ENCODE data around the gene ANGEL2.
A peak's percentile ranks its signal among the peaks of the same experiment; 100 is the strongest.

ANGEL2 gene, protein sequence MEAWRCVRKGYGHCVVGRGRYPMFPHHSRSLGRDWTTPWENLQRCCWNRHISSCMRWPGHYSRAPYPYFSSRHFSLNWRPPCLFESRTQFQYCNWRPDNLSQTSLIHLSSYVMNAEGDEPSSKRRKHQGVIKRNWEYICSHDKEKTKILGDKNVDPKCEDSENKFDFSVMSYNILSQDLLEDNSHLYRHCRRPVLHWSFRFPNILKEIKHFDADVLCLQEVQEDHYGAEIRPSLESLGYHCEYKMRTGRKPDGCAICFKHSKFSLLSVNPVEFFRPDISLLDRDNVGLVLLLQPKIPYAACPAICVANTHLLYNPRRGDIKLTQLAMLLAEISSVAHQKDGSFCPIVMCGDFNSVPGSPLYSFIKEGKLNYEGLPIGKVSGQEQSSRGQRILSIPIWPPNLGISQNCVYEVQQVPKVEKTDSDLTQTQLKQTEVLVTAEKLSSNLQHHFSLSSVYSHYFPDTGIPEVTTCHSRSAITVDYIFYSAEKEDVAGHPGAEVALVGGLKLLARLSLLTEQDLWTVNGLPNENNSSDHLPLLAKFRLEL

DNA sequence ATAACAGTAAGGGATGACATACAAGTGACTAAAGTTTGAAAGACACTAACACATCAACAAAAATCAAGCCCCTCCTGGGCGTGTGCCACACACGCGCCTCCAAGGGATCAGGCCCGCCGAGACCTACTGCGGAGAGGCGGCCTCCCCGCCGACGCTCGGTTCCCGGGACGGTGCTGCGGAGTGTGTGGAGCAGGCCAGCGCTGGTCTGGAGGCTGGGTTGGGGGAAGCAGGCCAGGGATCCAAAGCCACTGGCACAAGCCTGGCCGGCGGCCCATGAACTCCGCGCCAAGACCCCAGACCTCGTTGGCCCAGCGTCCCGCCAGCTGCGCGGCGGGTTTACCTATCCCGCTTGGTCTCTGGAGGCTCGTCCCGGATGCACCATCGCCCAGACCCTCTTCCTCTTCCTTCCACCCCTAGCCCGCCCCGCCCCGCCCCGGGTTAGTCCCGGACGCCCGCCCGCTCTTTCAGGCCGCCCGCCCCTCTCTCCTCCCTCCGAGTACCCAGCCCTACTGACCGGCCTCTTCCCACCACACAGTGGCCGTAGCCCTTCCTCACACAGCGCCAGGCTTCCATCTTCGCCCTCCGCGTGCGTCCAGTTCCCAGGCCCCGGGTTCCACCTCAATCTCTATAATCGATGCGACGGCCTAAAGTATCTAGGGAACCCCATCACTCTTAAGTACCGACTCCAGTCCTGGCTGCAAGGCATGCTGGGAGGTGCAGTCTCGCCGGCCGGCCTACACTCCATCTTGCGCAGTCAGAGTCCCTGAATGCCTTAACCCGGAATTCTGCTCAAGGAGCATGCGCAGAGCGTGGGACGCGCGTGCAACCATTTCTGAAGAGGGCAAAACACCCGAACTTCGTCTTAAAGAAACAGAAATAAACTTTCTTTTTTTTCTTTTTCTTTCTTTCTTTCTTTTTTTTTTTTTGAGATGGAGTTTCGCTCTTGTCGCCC, at the start of gene ANGEL2:
ANGEL2 (minus strand) TSS at position 769 of the 952 bp plus-strand sequence; CDS start at position 573, 196 bp downstream.
- H3K9me3 ChIP-seq (ENCODE audit: control insufficient read depth, low read depth, low read length) = no peaks in the 10 kb centered on the region
- H3K27me3 ChIP-seq (ENCODE audit: control insufficient read depth, insufficient read depth, low read length) = no peaks in the 10 kb centered on the region
- peaks cover 23% of the 10 kb centered on the region for H3K36me3 ChIP-seq (ENCODE audit: control insufficient read depth, low read depth, low read length)

DNA sequence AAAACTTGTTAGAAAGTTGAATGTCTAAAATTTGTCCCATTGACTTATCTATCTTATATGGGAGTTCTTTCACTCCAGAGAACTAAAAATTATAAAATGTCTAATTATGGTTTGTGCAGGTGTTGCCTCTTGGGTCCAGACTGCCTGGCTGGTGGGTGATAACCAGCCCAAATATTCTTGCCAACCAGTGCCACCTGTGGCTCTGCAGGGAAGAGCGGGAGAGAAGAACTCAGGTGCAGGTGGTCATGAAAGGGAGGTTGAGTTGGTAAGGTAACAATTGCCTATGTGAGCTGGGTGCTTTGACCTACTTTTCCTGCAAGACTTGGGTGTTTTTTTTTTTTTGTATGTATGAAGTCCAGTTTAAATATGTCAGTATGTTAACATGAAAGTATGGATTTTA, 45.6 kb upstream of the ANGEL2 start:
- no peaks in the 10 kb centered on the region for H3K36me3 ChIP-seq (ENCODE audit: control insufficient read depth, low read depth, low read length)
- peaks cover 10% of the 10 kb centered on the region for H3K4me1 ChIP-seq (ENCODE audit: control insufficient read depth, low read depth, low read length)
- H3K9me3 ChIP-seq (ENCODE audit: control insufficient read depth, low read depth, low read length) = peaks cover 5% of the 10 kb centered on the region
- H3K27ac ChIP-seq (ENCODE audit: low read length) = no peak overlapping the region
- no peak overlapping the region for H3K9ac ChIP-seq (ENCODE audit: low read length)
- no peaks in the 10 kb centered on the region for H3K27me3 ChIP-seq (ENCODE audit: control insufficient read depth, insufficient read depth, low read length)
- H3K4me3 ChIP-seq (ENCODE audit: low read length) = no peak overlapping the region

More for the DNA sequence above, at the start of gene ANGEL2:
- peak within 1 kb of the TSS; percentile 30 for H3K27ac ChIP-seq (ENCODE audit: low read length)
- H3K4me1 ChIP-seq (ENCODE audit: control insufficient read depth, low read depth, low read length) = peaks cover 4% of the 10 kb centered on the region
- peak within 1 kb of the TSS; percentile 91 for H3K4me3 ChIP-seq (ENCODE audit: low read length)
- peak within 1 kb of the TSS; percentile 86 for H3K9ac ChIP-seq (ENCODE audit: low read length)

DNA sequence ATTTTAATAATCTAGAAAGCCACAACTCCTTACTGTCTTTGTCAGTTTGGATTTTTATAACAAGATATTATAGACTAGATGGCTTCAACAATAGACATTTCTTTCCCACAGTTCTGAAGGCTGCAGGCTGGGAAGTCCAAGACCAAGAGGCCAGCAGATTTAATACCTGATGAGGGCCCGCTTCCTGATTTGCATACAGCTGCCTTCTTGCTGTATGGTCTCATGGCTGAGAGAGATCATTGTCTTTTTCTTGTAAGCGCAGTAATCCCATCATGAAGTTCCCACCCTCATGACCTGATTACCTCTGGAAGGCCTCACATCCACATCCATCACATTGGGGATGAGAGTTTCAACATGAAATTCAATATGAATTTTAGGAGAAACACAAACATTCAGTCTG, 45.2 kb upstream of the ANGEL2 start:
- H3K9ac ChIP-seq (ENCODE audit: low read length) = no peak overlapping the region
- H3K27ac ChIP-seq (ENCODE audit: low read length) = no peak overlapping the region
- no peaks in the 10 kb centered on the region for H3K36me3 ChIP-seq (ENCODE audit: control insufficient read depth, low read depth, low read length)
- peaks cover 6% of the 10 kb centered on the region for H3K4me1 ChIP-seq (ENCODE audit: control insufficient read depth, low read depth, low read length)
- no peaks in the 10 kb centered on the region for H3K27me3 ChIP-seq (ENCODE audit: control insufficient read depth, insufficient read depth, low read length)
- H3K9me3 ChIP-seq (ENCODE audit: control insufficient read depth, low read depth, low read length) = peaks cover 5% of the 10 kb centered on the region
- no peak overlapping the region for H3K4me3 ChIP-seq (ENCODE audit: low read length)

DNA sequence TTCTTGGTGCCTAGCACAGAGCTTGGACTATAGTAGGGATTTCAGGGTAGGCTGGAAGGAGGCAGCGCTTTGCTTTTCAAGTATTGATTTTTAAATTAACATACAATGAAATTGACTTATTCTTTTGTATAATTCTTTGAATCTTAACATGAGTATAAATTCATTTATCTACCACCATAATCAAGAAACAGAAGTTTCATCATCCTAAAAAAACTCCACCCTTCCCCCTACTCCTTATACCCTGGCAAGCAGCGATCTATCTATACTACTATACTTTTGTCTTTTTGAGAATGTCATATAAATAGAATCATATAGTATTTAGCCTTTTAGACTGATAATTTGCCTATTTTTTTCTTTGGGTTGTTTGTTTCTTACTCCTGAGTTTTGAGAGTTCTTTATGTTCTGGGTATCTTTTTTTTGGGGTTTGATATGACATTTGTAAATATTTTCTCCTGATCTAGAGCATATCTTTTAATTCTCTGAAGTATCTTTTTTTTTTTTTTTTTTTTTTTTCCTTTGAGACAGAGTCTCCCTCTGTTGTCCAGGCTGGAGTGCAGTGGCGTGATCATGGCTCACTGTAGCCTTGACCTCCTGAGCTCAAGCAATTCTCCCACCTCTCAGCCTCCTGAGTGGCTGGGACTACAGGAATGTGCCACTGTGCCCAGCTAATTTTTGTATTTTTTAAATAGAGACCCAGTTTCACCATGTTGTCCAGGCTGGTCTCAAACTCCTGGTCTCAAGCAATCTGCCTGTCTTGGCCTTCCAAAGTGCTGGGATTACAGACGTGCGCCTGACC, 41.8 kb upstream of the ANGEL2 start:
- H3K4me1 ChIP-seq (ENCODE audit: control insufficient read depth, low read depth, low read length) = no peaks in the 10 kb centered on the region
- no peaks in the 10 kb centered on the region for H3K36me3 ChIP-seq (ENCODE audit: control insufficient read depth, low read depth, low read length)
- peaks cover 5% of the 10 kb centered on the region for H3K9me3 ChIP-seq (ENCODE audit: control insufficient read depth, low read depth, low read length)
- no peak overlapping the region for H3K27ac ChIP-seq (ENCODE audit: low read length)
- H3K4me3 ChIP-seq (ENCODE audit: low read length) = no peak overlapping the region
- H3K27me3 ChIP-seq (ENCODE audit: control insufficient read depth, insufficient read depth, low read length) = no peaks in the 10 kb centered on the region
- H3K9ac ChIP-seq (ENCODE audit: low read length) = no peak overlapping the region

DNA sequence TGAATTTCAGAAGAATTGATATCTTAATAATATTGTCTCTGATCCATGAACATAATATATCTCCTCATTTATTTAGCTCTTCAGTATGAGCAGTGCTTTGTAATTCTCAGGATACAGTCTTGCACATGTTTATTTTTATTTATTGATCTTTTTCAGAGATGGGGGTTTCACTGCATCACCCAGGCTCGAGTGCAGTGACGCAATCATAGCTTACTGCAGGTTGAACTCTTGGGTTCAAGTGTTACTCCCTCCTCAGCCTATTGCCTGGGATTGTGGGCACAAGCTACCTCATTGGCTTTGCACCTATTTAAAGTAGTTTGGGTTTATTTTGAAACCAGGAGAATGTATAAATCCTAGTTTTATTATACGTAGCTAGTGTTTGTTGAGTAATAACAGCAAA, 40.1 kb upstream of the ANGEL2 start:
- Histone ChIP-seq H3K4me3 (ENCODE audit: low read length) (no peak overlapping the region), H3K9ac (ENCODE audit: low read length) (no peak overlapping the region), H3K27ac (ENCODE audit: low read length) (no peak overlapping the region), H3K27me3 (ENCODE audit: control insufficient read depth, insufficient read depth, low read length) (no peaks in the 10 kb centered on the region), H3K4me1 (ENCODE audit: control insufficient read depth, low read depth, low read length) (peaks cover 2% of the 10 kb centered on the region), H3K36me3 (ENCODE audit: control insufficient read depth, low read depth, low read length) (no peaks in the 10 kb centered on the region), H3K9me3 (ENCODE audit: control insufficient read depth, low read depth, low read length) (peaks cover 5% of the 10 kb centered on the region)

DNA sequence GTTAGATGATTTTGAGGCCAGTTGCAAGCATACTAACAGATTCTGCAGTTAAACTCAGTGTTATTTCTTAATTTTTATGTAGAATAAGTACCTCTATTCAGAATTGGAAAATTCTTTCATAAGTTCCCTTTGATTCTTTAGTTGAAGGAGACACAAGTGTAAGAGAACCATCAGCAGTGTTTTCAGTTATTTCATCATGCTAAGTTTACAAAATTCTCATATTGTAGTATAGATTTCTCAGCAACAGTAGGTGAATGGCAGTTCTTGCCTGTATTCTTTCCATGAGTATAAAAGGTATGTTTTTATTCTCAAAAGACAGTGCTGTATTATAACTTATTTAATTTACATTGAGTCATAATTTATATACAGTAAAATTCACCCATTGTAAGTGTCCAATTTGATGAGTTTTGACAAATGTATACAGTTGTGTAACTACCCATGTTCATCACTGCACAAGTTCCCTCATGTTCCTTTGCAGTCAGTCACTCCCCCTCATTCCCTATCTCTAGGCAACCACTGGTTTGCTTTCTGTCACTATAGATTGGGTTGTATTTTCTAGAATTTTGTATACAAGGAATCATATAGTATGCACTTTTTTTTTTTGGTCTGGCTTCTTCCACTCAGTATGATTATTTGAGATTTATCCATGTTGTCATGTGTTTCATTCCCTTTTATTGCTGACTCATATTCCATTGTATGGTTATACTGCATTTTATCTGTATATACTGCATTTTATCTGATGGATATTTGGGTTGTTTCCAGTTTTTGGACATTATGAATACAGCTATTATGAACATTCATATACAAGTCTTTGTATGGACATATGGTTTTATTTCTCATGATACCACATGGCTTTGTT, 39.3 kb upstream of the ANGEL2 start:
- Histone ChIP-seq H3K36me3 (ENCODE audit: control insufficient read depth, low read depth, low read length) (no peaks in the 10 kb centered on the region), H3K27ac (ENCODE audit: low read length) (no peak overlapping the region), H3K4me1 (ENCODE audit: control insufficient read depth, low read depth, low read length) (peaks cover 6% of the 10 kb centered on the region), H3K4me3 (ENCODE audit: low read length) (no peak overlapping the region), H3K9ac (ENCODE audit: low read length) (no peak overlapping the region), H3K27me3 (ENCODE audit: control insufficient read depth, insufficient read depth, low read length) (no peaks in the 10 kb centered on the region), H3K9me3 (ENCODE audit: control insufficient read depth, low read depth, low read length) (peaks cover 5% of the 10 kb centered on the region)

DNA sequence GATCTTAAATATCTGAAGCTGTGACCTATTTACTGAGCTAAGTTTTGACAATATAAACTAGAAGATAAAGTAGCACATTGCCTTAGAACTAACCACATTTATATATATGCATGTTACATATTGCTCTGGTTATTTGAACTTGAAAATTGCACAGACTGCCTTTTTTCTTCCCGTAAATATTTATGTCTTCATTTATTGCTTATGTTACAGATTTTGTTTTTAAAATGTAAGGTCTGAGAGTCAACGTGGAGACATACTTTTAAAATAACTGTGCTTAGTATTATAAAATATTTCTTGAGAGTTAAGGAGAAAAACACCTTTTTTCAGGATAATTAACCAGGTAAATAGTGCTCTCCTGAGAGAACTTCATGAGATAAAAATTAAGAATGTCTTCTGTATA, 38.5 kb upstream of the ANGEL2 start:
- no peak overlapping the region for H3K27ac ChIP-seq (ENCODE audit: low read length)
- H3K4me3 ChIP-seq (ENCODE audit: low read length) = no peak overlapping the region
- peaks cover 9% of the 10 kb centered on the region for H3K4me1 ChIP-seq (ENCODE audit: control insufficient read depth, low read depth, low read length)
- no peak overlapping the region for H3K9ac ChIP-seq (ENCODE audit: low read length)
- no peaks in the 10 kb centered on the region for H3K36me3 ChIP-seq (ENCODE audit: control insufficient read depth, low read depth, low read length)
- H3K27me3 ChIP-seq (ENCODE audit: control insufficient read depth, insufficient read depth, low read length) = no peaks in the 10 kb centered on the region
- peaks cover 5% of the 10 kb centered on the region for H3K9me3 ChIP-seq (ENCODE audit: control insufficient read depth, low read depth, low read length)

DNA sequence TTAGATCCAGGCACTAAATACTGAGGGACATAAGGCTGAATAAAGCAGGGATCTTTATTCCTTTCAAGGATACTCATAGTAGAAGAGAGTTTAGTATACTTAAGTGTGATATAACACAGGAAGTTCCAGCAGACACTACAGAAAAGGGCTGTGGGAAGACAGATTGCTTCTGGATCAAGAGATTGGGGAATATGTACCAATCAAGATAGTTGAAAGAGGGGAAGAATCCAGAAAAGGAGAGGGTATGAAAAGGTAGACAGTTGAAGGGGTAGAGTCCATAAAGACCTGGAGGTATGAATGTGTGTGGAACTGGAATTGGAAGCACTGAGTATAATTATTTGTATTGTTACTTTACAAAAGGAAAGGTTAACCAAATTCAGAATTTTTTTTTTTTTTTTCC, 37.8 kb upstream of the ANGEL2 start:
- Histone ChIP-seq H3K27me3 (ENCODE audit: control insufficient read depth, insufficient read depth, low read length) (no peaks in the 10 kb centered on the region), H3K27ac (ENCODE audit: low read length) (no peak overlapping the region), H3K9ac (ENCODE audit: low read length) (no peak overlapping the region), H3K9me3 (ENCODE audit: control insufficient read depth, low read depth, low read length) (no peaks in the 10 kb centered on the region), H3K4me3 (ENCODE audit: low read length) (no peak overlapping the region), H3K4me1 (ENCODE audit: control insufficient read depth, low read depth, low read length) (peaks cover 13% of the 10 kb centered on the region), H3K36me3 (ENCODE audit: control insufficient read depth, low read depth, low read length) (no peaks in the 10 kb centered on the region)

DNA sequence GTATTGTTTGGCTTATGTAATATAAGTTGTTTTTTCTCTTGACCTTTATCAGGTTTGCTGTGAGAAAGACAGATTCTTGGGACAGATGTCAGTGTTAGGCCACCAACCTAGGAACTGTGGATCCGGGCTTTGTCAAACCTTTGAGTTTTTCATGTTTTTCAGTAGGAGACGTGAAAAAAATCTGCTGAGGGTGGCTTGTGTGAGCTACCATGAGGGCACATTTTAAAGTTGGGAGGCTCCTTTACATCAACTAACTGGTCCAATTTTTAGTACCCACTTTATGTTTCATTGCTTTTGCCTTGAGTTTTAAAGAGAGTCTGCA, 36.2 kb upstream of the ANGEL2 start:
- Histone ChIP-seq H3K9ac (ENCODE audit: low read length) (peak overlapping the region; percentile 47), H3K4me1 (ENCODE audit: control insufficient read depth, low read depth, low read length) (peaks cover 13% of the 10 kb centered on the region), H3K4me3 (ENCODE audit: low read length) (peak overlapping the region; percentile 88), H3K27me3 (ENCODE audit: control insufficient read depth, insufficient read depth, low read length) (no peaks in the 10 kb centered on the region), H3K27ac (ENCODE audit: low read length) (no peak overlapping the region), H3K9me3 (ENCODE audit: control insufficient read depth, low read depth, low read length) (no peaks in the 10 kb centered on the region), H3K36me3 (ENCODE audit: control insufficient read depth, low read depth, low read length) (no peaks in the 10 kb centered on the region)

DNA sequence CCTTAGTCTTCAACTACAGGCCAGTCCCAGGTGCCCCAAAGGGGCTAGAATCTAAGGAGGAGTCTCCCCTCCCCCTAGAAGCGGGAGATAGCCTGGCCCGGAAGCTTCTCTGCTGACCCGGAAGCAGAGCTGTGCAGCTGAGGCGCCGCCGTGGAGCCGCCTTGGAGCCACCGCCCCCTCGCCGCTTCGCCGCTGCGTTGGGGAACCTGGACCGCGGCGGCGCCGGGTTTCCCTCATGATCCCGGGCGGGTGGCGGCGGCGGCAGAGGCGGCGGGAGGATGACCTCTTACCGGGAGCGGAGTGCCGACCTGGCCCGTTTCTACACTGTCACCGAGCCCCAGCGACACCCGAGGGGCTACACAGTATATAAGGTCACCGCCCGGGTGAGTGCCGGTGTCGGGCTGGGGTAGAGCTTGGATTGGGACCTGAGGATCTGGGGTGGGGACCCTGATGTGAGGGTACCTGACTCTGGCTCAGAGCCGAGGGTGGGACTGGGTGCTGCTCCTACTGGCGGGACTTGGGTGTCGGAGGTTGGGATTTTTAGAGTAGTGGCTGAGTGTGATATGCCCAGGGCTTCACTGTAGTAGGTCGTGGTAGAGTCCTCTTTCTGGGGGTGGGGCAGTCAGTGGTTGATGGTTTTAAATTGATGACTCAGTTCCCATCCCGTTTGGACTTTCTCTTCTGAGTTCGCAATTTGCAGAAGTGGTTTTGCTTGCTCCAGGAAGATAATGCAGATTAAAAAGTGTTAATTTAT, 35.6 kb upstream of the ANGEL2 start, which contains the start of gene RPS6KC1:
RPS6KC1 (plus strand) TSS at position 115 of the 754 bp plus-strand sequence; CDS start at position 279, 164 bp downstream.
- Histone ChIP-seq H3K9ac (ENCODE audit: low read length) (peak within 1 kb of the TSS; percentile 47), H3K4me3 (ENCODE audit: low read length) (peak within 1 kb of the TSS; percentile 88), H3K27me3 (ENCODE audit: control insufficient read depth, insufficient read depth, low read length) (no peaks in the 10 kb centered on the region), H3K27ac (ENCODE audit: low read length) (peak within 1 kb of the TSS; percentile 30), H3K4me1 (ENCODE audit: control insufficient read depth, low read depth, low read length) (peaks cover 13% of the 10 kb centered on the region), H3K36me3 (ENCODE audit: control insufficient read depth, low read depth, low read length) (no peaks in the 10 kb centered on the region), H3K9me3 (ENCODE audit: control insufficient read depth, low read depth, low read length) (no peaks in the 10 kb centered on the region)
